ENCODE measurements around the gene PARS2. TPM values are rescaled to one million over a fixed set of nuclear protein-coding genes. Genes with fewer than 3 reads are reported as not detected.

The PARS2 gene
- total and polyA plus RNA-seq, 5 experiments from 2014 or later, result 1.0 to 4.1 (median 3.2) TPM

DNA sequence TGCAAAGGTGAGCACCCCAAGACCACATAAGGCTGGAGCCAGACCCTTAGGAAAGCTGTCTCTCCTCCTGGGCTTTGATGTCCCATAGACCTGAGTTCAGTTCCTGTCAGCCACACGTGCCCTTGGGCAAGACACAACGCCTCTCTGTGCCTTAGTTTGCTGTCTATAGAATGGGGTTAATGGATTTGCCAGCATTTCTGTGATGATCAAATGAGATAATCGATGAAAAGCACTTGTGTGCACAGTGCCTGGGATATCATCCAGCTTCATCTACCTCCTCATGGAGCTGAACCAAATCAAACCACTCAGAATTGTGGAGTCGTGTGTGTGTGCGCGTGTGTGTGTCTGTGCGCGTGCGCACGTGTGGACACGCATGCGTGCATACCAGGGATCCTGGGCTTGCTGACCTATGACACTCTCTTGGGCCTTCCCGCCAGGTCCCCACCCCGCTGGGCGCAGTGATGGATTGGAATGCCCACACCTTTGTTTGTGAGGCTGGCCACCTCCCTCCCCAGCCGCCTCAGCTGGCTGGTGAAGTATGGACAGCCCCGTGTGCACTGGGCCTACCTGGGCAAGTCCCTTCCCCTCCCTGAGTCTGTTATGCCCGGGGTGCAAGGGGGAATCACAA is 31.6 kb upstream of the PARS2 start:
- H3K36me3 Mint-ChIP-seq, result peaks cover 0 to 31% (median 17%) of the 10 kb centered on the region in 3 donors
- H3K4me1 Mint-ChIP-seq, result peaks cover 28 to 47% (median 45%) of the 10 kb centered on the region in 4 donors
- no peak for ATAC-seq
- no peaks in the 10 kb centered on the region for H3K27me3 Mint-ChIP-seq
- peak in 1 of 10 donors; percentile 23 for DNase-seq
- POLR2A ChIA-PET, result no interaction called here
- H3K4me3 Mint-ChIP-seq, result no peak overlapping the region
- H3K27ac Mint-ChIP-seq, result peak overlapping the region in 5 of 10 donors; percentile 21 to 66 (median 28)
- H3K9me3 Mint-ChIP-seq, result no peaks in the 10 kb centered on the region

DNA sequence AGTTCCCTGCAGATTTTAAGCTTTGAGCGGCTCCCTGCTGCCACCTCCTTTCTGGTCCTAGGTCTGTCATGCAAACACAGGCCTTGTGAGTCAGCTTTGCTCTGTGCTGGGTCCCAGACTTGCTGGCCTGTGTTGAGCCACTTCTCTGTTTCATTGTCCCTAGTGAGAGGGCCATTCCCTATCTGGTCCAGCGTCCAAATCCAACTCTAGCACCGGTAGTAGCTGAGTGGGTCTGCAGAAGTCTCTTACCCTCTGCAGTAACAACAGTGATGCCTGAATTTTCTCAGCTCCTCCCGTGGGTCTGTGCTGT is 31.0 kb upstream of the PARS2 start:
- Mint-ChIP-seq H3K9me3 (no peaks in the 10 kb centered on the region), H3K27ac (peak overlapping the region in 2 of 10 donors; percentile 21 to 25), H3K4me1 (peaks cover 28 to 47% (median 44%) of the 10 kb centered on the region in 4 donors), H3K4me3 (no peak overlapping the region), H3K36me3 (peaks cover 0 to 35% (median 17%) of the 10 kb centered on the region in 3 donors), H3K27me3 (no peaks in the 10 kb centered on the region)
- POLR2A ChIA-PET, result no interaction called here
- no peak for ATAC-seq
- peak in 1 of 10 donors; percentile 11 for DNase-seq

DNA sequence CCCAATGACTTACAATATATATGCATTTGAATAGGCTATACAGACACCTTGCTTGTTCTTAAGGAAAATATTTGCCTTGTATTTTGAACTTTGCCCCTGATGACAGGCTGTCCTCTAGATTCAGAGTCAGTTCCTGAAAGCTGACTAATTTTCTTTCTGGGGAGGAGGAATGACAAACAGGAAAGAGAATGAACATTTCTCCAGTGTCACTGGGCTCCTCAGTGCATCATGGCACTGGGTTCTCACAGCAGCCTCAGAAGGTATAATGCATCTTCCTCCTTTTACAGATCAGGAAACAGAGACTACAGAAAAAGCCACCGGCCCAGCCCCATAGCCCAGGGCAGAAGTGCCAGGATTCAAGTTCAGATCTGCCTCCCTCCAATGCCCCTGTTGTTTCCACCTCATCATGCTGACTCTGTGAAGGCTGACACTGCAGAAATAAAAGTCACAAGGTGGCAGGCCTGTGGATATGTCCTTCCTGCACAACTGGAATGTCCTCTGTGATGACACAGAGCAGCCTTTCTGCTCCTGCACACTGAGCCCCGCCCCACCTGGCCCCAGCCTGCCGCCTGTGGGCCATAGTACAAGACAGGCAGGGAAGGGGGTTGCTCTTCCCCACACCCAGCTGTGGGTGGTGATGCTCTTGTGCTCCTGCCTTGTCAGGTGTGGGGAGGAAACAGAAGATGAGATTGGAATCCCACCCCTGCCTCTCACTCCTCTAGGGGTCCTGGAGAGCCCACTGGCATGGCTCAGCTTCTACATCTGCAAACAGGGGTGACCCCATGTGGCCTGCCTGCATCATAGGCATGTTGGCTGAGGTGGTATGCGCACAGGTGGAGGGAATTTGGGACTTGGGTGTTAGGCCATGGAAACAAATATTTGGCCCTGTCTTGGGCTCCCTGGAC is 30.4 kb upstream of the PARS2 start:
- Mint-ChIP-seq H3K4me1 (peaks cover 24 to 42% (median 41%) of the 10 kb centered on the region in 4 donors), H3K9me3 (no peaks in the 10 kb centered on the region), H3K4me3 (no peak overlapping the region), H3K27me3 (no peaks in the 10 kb centered on the region), H3K36me3 (peaks cover 0 to 38% (median 17%) of the 10 kb centered on the region in 3 donors), H3K27ac (peak overlapping the region in 6 of 10 donors; percentile 15 to 80 (median 29))
- POLR2A ChIA-PET, result no interaction called here
- peak in 1 of 10 donors; percentile 46 for DNase-seq
- no peak for ATAC-seq

DNA sequence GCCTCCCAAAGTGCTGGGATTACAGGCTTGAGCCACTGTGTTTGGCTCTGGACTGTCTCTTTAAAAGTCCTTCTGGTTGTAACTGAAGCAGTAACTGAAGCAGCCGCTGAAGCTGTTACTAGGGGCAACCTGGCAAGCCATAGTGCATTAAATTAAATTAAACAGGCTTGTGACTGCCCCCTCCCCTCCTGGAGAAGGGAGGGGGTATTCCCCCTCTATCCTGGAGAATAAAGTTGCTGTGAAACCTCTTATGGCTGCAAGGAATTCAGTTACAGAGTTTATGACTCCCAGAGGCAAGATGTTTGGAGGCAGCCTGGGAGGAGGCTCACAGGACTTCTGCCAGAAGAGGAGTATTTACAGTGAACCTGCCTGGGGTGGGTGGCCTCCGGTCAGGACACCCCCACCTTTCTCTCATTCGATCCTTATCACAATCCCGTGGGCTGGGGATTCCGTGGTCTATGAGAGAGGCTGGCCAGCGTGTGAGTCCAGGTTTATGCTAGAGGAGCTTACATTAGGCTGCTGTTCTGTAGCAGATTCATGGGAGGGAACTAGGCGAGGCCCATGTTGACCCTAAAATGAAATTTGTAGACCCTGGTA is 28.5 kb upstream of the PARS2 start:
- POLR2A ChIA-PET, result interaction anchor here (0.6 kb wide), 1 partner anchor 361 kb away, joined by 3 read pairs; no protein-coding TSS in a partner anchor
- Mint-ChIP-seq H3K4me3 (no peak overlapping the region), H3K36me3 (peaks cover 0 to 41% (median 17%) of the 10 kb centered on the region in 3 donors), H3K27ac (no peak overlapping the region), H3K27me3 (no peaks in the 10 kb centered on the region), H3K4me1 (peaks cover 21 to 28% (median 22%) of the 10 kb centered on the region in 4 donors), H3K9me3 (no peaks in the 10 kb centered on the region)
- ATAC-seq, result no peak
- DNase-seq, result no peak

DNA sequence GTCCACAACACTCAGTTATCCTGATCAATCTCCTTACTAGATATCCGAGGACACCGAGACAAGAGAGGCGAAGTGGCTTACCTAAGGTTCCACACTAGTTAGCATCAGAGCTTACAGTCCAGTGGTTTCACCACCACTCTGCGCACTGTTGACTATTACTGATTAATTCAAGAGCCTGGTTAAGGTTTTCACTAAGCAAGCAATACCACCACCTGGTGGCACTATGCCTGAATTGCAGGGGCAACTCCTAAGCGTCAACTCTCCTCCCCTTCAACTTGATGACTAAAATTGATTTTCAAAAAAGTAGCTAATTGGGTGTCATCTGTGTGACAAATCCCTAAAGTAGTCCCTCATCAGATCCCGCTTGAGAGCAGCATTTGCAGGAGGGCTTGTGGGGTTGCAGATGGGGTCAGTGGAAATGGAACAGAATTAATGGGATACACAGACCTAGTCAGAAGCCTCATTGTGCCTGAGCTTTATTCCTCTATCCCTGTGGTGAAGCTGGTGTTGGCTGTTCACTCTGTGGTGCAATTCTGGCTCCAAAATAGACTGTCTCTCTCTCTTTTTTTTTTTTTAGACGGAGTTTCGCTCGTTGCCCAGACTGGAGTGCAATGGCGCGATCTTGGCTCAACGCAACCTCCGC is 27.7 kb upstream of the PARS2 start:
- H3K4me3 Mint-ChIP-seq, result no peak overlapping the region
- DNase-seq (peak in 4 of 10 donors; percentile 22 to 32 (median 28)), ATAC-seq (no peak)
- no peaks in the 10 kb centered on the region for H3K27me3 Mint-ChIP-seq
- H3K27ac Mint-ChIP-seq, result peak overlapping the region in 1 of 10 donors; percentile 6
- no peaks in the 10 kb centered on the region for H3K9me3 Mint-ChIP-seq
- H3K36me3 Mint-ChIP-seq, result peaks cover 0 to 41% (median 17%) of the 10 kb centered on the region in 3 donors
- peaks cover 19 to 22% (median 20%) of the 10 kb centered on the region in 4 donors for H3K4me1 Mint-ChIP-seq
- POLR2A ChIA-PET, result interaction anchor here (0.6 kb wide), 1 partner anchor 360 kb away, joined by 3 read pairs; no protein-coding TSS in a partner anchor

DNA sequence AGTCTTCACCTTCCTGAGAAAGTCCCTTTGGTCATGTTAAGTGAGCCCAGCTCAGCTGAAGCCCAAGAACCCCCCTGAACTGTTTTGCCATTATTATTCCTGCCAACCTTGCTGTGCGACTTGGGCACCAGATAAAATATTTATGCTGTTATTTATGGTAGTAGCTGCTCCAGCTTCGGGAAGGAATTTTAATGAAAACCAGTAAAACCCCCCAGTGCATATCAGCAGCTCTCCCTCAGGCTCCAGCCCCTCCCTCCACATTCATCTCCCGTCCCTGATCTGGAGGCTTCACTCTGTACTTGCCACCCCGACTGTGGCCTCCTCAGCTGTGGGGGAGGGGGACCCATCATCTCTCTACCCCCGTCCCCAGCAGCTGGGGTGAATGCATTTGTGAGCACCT is 24.1 kb upstream of the PARS2 start:
- POLR2A ChIA-PET, result no interaction called here
- ATAC-seq (no peak), DNase-seq (no peak)
- H3K27me3 Mint-ChIP-seq, result no peaks in the 10 kb centered on the region
- no peak overlapping the region for H3K4me3 Mint-ChIP-seq
- no peaks in the 10 kb centered on the region for H3K9me3 Mint-ChIP-seq
- H3K36me3 Mint-ChIP-seq, result peaks cover 0 to 48% (median 17%) of the 10 kb centered on the region in 3 donors
- peak overlapping the region in 1 of 10 donors; percentile 10 for H3K27ac Mint-ChIP-seq
- peaks cover 2 to 17% (median 5%) of the 10 kb centered on the region in 4 donors for H3K4me1 Mint-ChIP-seq

DNA sequence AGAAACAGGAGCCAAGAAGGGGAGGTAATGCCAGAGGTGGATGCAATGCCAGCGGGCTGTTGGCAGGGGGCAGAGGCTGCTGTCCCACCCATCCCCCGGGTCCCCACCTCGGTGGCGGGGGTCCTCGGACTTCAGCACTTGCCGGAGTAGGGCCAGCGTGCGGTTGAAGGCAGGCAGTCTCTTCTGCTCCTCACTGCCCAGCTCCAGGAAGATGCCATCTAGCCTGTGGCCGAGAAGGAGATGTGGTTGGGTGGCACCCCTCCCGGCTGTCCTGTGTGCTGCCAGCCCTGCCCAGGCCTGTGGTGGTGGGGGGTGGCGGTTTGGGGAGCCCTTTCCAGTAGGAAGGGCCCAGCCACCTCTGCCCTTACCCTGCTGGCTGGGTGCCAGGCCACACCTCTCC is 23.3 kb upstream of the PARS2 start:
- H3K27ac Mint-ChIP-seq, result no peak overlapping the region
- ATAC-seq (no peak), DNase-seq (no peak)
- no peaks in the 10 kb centered on the region for H3K9me3 Mint-ChIP-seq
- peaks cover 0 to 53% (median 14%) of the 10 kb centered on the region in 3 donors for H3K36me3 Mint-ChIP-seq
- H3K27me3 Mint-ChIP-seq, result no peaks in the 10 kb centered on the region
- no peak overlapping the region for H3K4me3 Mint-ChIP-seq
- POLR2A ChIA-PET, result no interaction called here
- H3K4me1 Mint-ChIP-seq, result peaks cover 2 to 17% (median 5%) of the 10 kb centered on the region in 4 donors

DNA sequence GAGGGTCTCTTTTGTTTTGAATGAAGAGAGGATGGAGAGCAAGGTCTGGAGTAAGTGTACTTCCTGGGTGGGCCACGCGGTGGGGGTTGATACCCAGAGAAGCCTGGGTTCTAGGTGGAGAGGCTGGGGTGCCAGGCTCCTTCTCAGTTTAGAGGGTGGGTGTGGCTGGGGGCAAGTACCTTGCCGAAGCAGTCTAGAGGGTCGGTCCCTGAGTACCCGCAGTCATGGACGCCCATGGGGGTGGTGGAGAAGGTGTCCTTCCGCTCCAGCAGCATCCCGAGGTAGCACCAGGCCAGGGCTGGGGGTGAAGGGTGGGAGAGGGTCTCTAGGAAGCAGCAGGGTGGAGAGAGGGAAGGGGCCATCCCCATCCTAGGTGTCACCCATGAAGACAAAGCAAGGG is 22.5 kb upstream of the PARS2 start:
- Mint-ChIP-seq H3K36me3 (peaks cover 0 to 55% (median 12%) of the 10 kb centered on the region in 3 donors), H3K27me3 (no peaks in the 10 kb centered on the region), H3K9me3 (no peaks in the 10 kb centered on the region), H3K4me3 (no peak overlapping the region), H3K4me1 (peaks cover 2 to 17% (median 5%) of the 10 kb centered on the region in 4 donors), H3K27ac (peak overlapping the region in 1 of 10 donors; percentile 2)
- ATAC-seq (no peak), DNase-seq (no peak)
- POLR2A ChIA-PET, result no interaction called here

DNA sequence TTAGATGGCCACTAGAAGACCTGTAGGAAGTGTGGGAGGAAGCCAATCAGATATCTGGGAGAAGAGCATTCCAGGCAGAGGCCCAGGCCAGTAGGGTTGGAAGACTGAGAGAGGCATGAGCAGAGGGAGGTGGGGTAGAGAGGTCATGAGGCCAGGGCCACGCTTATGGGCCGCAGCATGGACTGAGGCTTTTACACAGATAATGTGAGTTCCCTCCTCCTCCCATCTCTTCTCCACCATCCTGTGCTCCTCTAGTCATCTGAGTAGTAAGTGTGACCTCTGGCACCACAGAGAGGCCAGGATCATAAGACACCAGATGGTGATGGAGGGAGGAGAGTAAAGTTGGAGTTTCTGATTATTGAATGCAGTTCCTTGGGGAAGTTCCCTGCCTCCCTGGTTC is 19.7 kb upstream of the PARS2 start:
- DNase-seq, result no peak
- Mint-ChIP-seq H3K4me3 (no peak overlapping the region), H3K36me3 (peaks cover 0 to 56% (median 13%) of the 10 kb centered on the region in 3 donors), H3K27ac (no peak overlapping the region), H3K27me3 (no peaks in the 10 kb centered on the region), H3K9me3 (no peaks in the 10 kb centered on the region), H3K4me1 (peaks cover 0 to 15% (median 0%) of the 10 kb centered on the region in 4 donors)
- ATAC-seq, result no peak
- POLR2A ChIA-PET, result no interaction called here

DNA sequence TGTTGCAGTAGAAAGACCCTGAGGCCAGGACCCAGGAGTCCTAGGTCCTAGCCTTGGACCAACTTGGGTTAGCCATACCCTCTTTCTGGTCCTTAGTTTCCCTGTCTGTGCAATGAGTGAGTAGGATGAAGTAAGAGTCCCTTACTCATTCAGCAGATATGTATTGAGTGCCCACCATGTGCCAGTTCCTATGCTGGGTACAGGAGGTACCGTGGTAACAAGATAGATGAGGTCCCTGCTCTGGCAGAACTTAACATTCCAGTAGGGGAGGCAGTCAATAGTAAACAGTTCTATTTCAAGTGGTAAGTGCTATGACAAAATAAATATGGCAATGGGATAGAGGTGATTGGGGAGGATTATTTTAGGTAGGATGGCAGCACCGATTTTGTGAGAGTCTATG is 18.3 kb upstream of the PARS2 start:
- ATAC-seq, result no peak
- POLR2A ChIA-PET, result no interaction called here

DNA sequence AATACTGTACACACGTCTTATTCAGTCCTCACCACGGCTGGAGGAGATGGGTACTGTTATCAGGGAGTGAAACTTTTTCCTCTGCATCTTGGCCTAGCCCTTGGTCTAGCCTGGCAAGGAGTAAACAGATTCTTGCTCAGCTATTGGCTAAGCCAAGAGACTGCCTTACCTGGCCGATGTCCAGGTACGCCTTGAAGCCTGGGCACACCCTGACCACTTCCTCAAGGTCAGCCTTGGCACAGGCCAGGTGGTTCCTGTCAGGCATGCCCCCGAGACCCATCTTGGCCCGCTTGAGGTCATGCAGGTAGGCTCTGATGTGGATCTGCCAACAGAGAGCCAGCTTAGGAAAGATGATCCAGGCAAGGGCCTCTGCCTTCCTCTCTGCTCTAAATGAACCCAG is 17.8 kb upstream of the PARS2 start:
- ATAC-seq, result no peak
- H3K9me3 Mint-ChIP-seq, result no peaks in the 10 kb centered on the region
- H3K4me3 Mint-ChIP-seq, result no peak overlapping the region
- POLR2A ChIA-PET, result no interaction called here
- H3K27ac Mint-ChIP-seq, result peak overlapping the region in 2 of 10 donors; percentile 5 to 45
- peaks cover 0 to 54% (median 13%) of the 10 kb centered on the region in 3 donors for H3K36me3 Mint-ChIP-seq
- DNase-seq, result no peak
- H3K27me3 Mint-ChIP-seq, result no peaks in the 10 kb centered on the region
- peaks cover 0 to 12% (median 0%) of the 10 kb centered on the region in 4 donors for H3K4me1 Mint-ChIP-seq

More for the DNA sequence above, 18.3 kb upstream of the PARS2 start:
- Mint-ChIP-seq H3K36me3 (peaks cover 0 to 56% (median 13%) of the 10 kb centered on the region in 3 donors), H3K4me3 (no peak overlapping the region), H3K9me3 (no peaks in the 10 kb centered on the region), H3K27me3 (no peaks in the 10 kb centered on the region), H3K27ac (peak overlapping the region in 3 of 10 donors; percentile 5 to 67 (median 20)), H3K4me1 (peaks cover 0 to 13% (median 0%) of the 10 kb centered on the region in 4 donors)
- no peak for DNase-seq

DNA sequence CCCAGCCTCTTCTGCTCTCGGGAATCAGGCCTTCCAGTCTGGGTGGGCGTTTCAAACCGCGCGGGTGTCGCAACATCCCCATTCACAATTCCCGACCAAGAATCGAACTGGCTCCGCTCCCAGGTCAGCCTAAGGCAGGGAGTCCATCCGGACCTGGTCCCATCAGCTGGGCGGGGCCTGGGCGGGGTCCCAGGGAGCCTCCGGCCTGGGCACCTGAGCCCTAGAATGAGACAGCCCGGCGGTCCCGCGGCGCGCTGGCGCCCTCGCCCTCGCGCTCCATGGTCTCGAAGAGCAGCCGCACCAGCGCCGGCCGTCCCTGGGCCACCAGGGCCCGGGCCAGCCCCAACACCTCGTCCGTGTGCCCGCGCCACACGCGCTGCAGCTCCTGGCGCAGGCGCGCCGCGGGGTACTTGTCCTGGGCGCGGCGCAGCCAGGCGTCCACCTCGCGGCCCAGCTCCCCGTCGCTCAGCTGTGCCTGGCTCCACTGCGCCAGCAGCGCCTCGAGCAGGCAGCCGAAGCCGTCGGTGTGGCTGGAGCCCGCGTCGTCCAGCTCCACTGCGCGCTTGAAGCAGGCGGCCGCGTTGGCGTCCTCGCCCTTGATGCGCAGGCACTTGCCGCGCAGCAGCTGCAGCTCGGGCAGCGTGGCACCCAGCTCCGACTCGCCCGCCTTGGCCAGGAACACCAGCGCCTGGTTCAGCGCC is 16.9 kb upstream of the PARS2 start:
- no peak for ATAC-seq
- Mint-ChIP-seq H3K9me3 (no peaks in the 10 kb centered on the region), H3K27me3 (no peaks in the 10 kb centered on the region), H3K4me3 (no peak overlapping the region), H3K4me1 (peaks cover 0 to 7% (median 0%) of the 10 kb centered on the region in 4 donors), H3K27ac (no peak overlapping the region), H3K36me3 (peaks cover 0 to 44% (median 7%) of the 10 kb centered on the region in 3 donors)
- POLR2A ChIA-PET, result no interaction called here
- no peak for DNase-seq
